NB4 (cell line): Measurements from ENCODE around the gene PPP1R1C.

Experiments used
- DNase-seq: peaks from one replicate; pipeline ENCODE4 v3.0.0; 2010; ENCODE audit warnings: low read depth
- H3K4me3 ChIP-seq: one replicate; pipeline ENCODE4 v1.5.1; 2011; ENCODE audit warnings: mild to moderate bottlenecking, low read depth, low read length, moderate library complexity
- MYC ChIP-seq: IDR thresholded peaks from 2 replicates; pipeline ENCODE4 v1.6.1; 2011; ENCODE audit warnings: low read depth, low read length
- POLR2A ChIP-seq: IDR thresholded peaks from 2 replicates; pipeline ENCODE4 v1.6.1; 2011; ENCODE audit warnings: mild to moderate bottlenecking; ENCODE audit not compliant: insufficient read length; ENCODE audit errors: extremely low read depth
- TF ChIP-seq, protein P1 (sequence below): IDR thresholded peaks from one replicate; pipeline ENCODE4 v1.5.1; 2012; ENCODE audit warnings: low read depth, low read length
- TF ChIP-seq, protein P2 (sequence below): IDR thresholded peaks from 2 replicates; pipeline ENCODE4 v1.6.1; 2011; ENCODE audit warnings: low read depth, low read length

Gene PPP1R1C

GRCh38 chr2:182033449-182033848, 47.8 kb downstream of the PPP1R1C start:
- TF ChIP-seq, protein P1, sequence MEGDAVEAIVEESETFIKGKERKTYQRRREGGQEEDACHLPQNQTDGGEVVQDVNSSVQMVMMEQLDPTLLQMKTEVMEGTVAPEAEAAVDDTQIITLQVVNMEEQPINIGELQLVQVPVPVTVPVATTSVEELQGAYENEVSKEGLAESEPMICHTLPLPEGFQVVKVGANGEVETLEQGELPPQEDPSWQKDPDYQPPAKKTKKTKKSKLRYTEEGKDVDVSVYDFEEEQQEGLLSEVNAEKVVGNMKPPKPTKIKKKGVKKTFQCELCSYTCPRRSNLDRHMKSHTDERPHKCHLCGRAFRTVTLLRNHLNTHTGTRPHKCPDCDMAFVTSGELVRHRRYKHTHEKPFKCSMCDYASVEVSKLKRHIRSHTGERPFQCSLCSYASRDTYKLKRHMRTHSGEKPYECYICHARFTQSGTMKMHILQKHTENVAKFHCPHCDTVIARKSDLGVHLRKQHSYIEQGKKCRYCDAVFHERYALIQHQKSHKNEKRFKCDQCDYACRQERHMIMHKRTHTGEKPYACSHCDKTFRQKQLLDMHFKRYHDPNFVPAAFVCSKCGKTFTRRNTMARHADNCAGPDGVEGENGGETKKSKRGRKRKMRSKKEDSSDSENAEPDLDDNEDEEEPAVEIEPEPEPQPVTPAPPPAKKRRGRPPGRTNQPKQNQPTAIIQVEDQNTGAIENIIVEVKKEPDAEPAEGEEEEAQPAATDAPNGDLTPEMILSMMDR = no peak
- TF ChIP-seq POLR2A = no peak
- TF ChIP-seq MYC = no peak
- TF ChIP-seq, protein P2, sequence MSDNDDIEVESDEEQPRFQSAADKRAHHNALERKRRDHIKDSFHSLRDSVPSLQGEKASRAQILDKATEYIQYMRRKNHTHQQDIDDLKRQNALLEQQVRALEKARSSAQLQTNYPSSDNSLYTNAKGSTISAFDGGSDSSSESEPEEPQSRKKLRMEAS = no peak
- H3K4me3 ChIP-seq = no peak overlapping the region
- DNase-seq = no peak

GRCh38 chr2:182038576-182038975, 52.9 kb downstream of the PPP1R1C start:
- DNase-seq = no peak
- H3K4me3 ChIP-seq = no peak overlapping the region
- TF ChIP-seq, protein P2 = no peak
- TF ChIP-seq MYC = no peak
- TF ChIP-seq POLR2A = no peak
- TF ChIP-seq, protein P1 = no peak

- DNase-seq = no peak
- no peak overlapping the region for H3K4me3 ChIP-seq
- TF ChIP-seq POLR2A = no peak
- TF ChIP-seq, protein P2 = no peak
- TF ChIP-seq, protein P1 = no peak
- no peak for TF ChIP-seq MYC
Measured at GRCh38 chr2:182043021-182043420, 57.4 kb downstream of the PPP1R1C start.

DNA sequence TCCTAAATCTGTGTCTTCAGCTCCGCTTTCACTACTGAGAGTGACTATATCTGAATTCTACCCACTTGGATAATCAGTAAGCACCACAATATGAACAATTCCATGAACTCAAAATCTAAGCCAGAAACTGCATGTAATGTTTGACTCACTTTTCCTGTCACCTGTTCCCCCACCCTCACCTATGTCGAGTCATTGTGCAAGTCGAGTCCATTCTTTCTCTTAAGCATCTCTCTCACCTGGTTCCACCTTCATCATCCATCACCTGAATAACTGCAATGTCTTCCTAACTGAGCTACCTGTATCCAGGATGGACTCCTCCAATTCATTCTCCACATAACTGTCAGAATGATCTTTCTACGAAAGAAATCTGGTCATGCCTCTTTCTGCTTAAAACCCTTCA, 58.2 kb downstream of the PPP1R1C start:
- TF ChIP-seq MYC (no peak), POLR2A (no peak)
- TF ChIP-seq, protein P2 = no peak
- TF ChIP-seq, protein P1 = no peak
- H3K4me3 ChIP-seq = no peak overlapping the region
- DNase-seq = no peak

DNA sequence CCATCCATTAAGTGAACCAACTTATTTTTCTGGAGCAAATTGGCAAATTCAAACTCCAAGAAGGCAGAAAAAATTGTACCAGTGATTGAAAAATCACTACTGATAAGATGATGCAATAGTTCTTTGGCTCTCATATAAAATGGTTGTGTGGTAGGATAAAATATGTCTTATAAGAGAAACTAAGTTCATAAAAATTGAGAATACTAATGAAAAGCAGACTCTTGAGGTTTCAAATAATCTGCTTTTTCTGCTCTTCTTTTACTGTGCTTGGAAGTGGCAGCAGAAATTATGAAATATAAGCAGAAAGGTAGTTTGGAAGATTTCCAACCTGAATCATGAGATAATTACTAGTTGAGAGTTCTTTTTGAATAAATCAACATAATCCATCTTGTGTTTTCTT, 61.9 kb downstream of the PPP1R1C start:
- DNase-seq = no peak
- TF ChIP-seq MYC (no peak), POLR2A (no peak)
- TF ChIP-seq, protein P1 = no peak
- TF ChIP-seq, protein P2 = no peak
- H3K4me3 ChIP-seq = no peak overlapping the region
